Measurements from ENCODE around the gene SYNE4. TPM values are rescaled to one million over a fixed set of nuclear protein-coding genes. Genes with fewer than 3 reads are reported as not detected.

The SYNE4 gene
- total and polyA plus RNA-seq, 9 of the 15 experiments (the other 6 are each of a cell fraction or from before 2014, with no cell fraction given), result 0.03 to 0.65 (median 0.29) TPM

DNA sequence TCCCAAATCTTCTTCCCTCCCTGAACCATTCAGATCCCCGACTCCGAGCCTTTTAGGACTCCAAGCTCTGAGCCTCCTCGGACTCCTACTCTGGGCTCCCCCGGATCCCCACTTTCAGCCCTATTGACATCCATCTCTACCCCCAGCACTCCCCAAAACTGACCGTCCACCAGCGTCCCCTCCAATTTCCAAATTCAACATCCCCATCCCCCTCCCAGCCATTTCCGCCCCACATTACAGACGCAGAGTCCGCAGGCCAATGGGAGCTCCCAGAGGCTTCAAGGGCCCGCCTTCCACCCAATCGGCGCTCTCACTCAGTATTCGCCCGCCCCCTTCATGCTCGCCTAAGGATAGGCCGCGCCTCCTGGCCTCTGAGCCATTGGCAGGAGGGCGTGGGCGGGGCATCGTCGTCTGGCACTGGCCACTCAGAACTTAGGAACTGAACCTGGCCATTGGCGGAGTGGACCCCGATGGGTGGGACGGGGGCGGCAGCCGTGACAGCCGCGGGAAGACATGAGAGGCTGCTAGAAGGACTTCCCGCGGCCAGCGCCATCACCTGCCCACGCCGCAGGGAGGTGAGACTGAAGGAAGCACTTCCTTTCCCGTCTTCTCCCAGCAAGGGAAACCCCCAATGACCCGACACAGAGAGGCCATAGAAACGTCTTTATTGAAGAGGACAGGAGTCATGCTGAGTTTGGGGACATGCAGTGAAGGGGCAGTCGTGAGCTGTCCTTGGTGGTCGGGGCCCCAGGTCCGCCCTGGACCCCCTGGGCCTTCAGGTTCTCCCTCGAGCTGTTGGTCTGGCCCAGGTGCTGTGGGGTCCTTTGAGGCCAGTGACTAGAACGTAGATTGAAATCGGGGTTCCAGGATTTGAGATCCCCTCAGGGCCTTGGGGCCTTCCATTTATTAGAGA is 5.7 kb upstream of the SYNE4 start, which contains the start of gene ALKBH6 (continued):
- TF ChIP-seq CCAR2 (IDR thresholded peaks at IDR 0.05; ENCODE audit: low read depth, low read length) (no peak), ELK3 (CRISPR knock-in tag; IDR thresholded peaks at IDR 0.05) (no peak), CBFA2T2 (conservative IDR thresholded peaks at IDR 0.05) (no peak), ZNF197 (CRISPR knock-in tag; IDR thresholded peaks at IDR 0.05; ENCODE audit: low read depth) (no peak), NFXL1 (CRISPR knock-in tag; IDR thresholded peaks at IDR 0.05) (no peak), ESRRA (IDR thresholded peaks at IDR 0.05; ENCODE audit: borderline replicate concordance, low read depth) (no peak), GATA2 (CRISPR knock-in tag; IDR thresholded peaks at IDR 0.05) (no peak), ZBTB17 (CRISPR knock-in tag; IDR thresholded peaks at IDR 0.05) (no peak), ZNF551 (CRISPR knock-in tag; IDR thresholded peaks at IDR 0.05) (no peak), MCM2 (IDR thresholded peaks at IDR 0.05; ENCODE audit: low read depth) (no peak), CHD2 (IDR thresholded peaks at IDR 0.05; ENCODE audit: low read depth, low read length) (peak; percentile 85), TBP (optimal IDR thresholded peaks at IDR 0.05; ENCODE audit: low read depth, low read length) (peak; percentile 77), PKNOX1 (IDR thresholded peaks at IDR 0.05) (peak; percentile 88), ETV5 (CRISPR knock-in tag; IDR thresholded peaks at IDR 0.05; ENCODE audit: low read depth) (0 out of 2 replicates have a peak, but pooled peaks have one; percentile 24), ERF (CRISPR knock-in tag; IDR thresholded peaks at IDR 0.05) (peak; percentile 58; the same call in 1 of the 2 replicates), HMG20A (CRISPR knock-in tag; conservative IDR thresholded peaks at IDR 0.05) (no peak), HNRNPUL1 (IDR thresholded peaks at IDR 0.05; ENCODE audit: low read length) (no peak), MTF1 (CRISPR knock-in tag; IDR thresholded peaks at IDR 0.05; ENCODE audit: borderline replicate concordance) (no peak), CXXC5 (CRISPR knock-in tag; IDR thresholded peaks at IDR 0.05) (peak; percentile 83)
- TF ChIP-seq, protein P1, sequence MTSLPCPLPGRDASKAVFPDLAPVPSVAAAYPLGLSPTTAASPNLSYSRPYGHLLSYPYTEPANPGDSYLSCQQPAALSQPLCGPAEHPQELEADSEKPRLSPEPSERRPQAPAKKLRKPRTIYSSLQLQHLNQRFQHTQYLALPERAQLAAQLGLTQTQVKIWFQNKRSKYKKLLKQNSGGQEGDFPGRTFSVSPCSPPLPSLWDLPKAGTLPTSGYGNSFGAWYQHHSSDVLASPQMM (CRISPR knock-in tag; IDR thresholded peaks at IDR 0.05), result no peak
- TF ChIP-seq, protein P2, sequence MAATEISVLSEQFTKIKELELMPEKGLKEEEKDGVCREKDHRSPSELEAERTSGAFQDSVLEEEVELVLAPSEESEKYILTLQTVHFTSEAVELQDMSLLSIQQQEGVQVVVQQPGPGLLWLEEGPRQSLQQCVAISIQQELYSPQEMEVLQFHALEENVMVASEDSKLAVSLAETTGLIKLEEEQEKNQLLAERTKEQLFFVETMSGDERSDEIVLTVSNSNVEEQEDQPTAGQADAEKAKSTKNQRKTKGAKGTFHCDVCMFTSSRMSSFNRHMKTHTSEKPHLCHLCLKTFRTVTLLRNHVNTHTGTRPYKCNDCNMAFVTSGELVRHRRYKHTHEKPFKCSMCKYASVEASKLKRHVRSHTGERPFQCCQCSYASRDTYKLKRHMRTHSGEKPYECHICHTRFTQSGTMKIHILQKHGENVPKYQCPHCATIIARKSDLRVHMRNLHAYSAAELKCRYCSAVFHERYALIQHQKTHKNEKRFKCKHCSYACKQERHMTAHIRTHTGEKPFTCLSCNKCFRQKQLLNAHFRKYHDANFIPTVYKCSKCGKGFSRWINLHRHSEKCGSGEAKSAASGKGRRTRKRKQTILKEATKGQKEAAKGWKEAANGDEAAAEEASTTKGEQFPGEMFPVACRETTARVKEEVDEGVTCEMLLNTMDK (IDR thresholded peaks at IDR 0.05; ENCODE audit: borderline replicate concordance, insufficient read depth, low read depth, low read length, poor library complexity, severe bottlenecking), result no peak
- TF ChIP-seq, protein P3, sequence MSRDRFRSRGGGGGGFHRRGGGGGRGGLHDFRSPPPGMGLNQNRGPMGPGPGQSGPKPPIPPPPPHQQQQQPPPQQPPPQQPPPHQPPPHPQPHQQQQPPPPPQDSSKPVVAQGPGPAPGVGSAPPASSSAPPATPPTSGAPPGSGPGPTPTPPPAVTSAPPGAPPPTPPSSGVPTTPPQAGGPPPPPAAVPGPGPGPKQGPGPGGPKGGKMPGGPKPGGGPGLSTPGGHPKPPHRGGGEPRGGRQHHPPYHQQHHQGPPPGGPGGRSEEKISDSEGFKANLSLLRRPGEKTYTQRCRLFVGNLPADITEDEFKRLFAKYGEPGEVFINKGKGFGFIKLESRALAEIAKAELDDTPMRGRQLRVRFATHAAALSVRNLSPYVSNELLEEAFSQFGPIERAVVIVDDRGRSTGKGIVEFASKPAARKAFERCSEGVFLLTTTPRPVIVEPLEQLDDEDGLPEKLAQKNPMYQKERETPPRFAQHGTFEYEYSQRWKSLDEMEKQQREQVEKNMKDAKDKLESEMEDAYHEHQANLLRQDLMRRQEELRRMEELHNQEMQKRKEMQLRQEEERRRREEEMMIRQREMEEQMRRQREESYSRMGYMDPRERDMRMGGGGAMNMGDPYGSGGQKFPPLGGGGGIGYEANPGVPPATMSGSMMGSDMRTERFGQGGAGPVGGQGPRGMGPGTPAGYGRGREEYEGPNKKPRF (IDR thresholded peaks at IDR 0.05; ENCODE audit: low read depth, low read length), result no peak

All from K562 (cell line).